HUDEP-2 (cell line): ENCODE results near the gene PRDM2.

ENCODE experiments used
- DNase-seq, 76 experiments: peaks; one replicate each; lab custom pipeline; 2025; ENCODE audit not compliant: unreplicated experiment in 76 of 76; lab: John Stamatoyannopoulos, UW

PRDM2 gene

GRCh38 chr1:13730751-13731482 is 30.9 kb downstream of the PRDM2 start:
- DNase-seq: no peak

- no peak for DNase-seq
Observed at GRCh38 chr1:13731897-13732296, 31.9 kb downstream of the PRDM2 start.

- no peak for DNase-seq
Observed at GRCh38 chr1:13732971-13733667, 33.1 kb downstream of the PRDM2 start.

GRCh38 chr1:13733711-13734110 is 33.7 kb downstream of the PRDM2 start:
- no peak for DNase-seq

- no peak for DNase-seq
Observed at GRCh38 chr1:13735168-13735930, 35.4 kb downstream of the PRDM2 start.

GRCh38 chr1:13737398-13737797 is 37.4 kb downstream of the PRDM2 start:
- DNase-seq: no peak

- DNase-seq: no peak
Observed at GRCh38 chr1:13746342-13746741, 46.4 kb downstream of the PRDM2 start.

- DNase-seq: peak in 75 of 76 experiments; percentile 48 to 94 (median 89)
Observed at GRCh38 chr1:13748610-13749505, 48.9 kb downstream of the PRDM2 start.

GRCh38 chr1:13749543-13750341 is 49.8 kb downstream of the PRDM2 start:
- DNase-seq: peak in 30 of 76 experiments; percentile 23 to 67 (median 46)

- no peak for DNase-seq
Observed at GRCh38 chr1:13751458-13751871, 51.5 kb downstream of the PRDM2 start.

GRCh38 chr1:13751985-13752384 is 52.0 kb downstream of the PRDM2 start:
- no peak for DNase-seq

GRCh38 chr1:13752852-13753251 is 52.9 kb downstream of the PRDM2 start:
- DNase-seq: no peak

- no peak for DNase-seq
Observed at GRCh38 chr1:13753636-13754402, 53.8 kb downstream of the PRDM2 start.

GRCh38 chr1:13754510-13755103 is 54.6 kb downstream of the PRDM2 start:
- DNase-seq: no peak

- DNase-seq: no peak
Observed at GRCh38 chr1:13756557-13757315, 56.7 kb downstream of the PRDM2 start.

GRCh38 chr1:13757693-13758092 is 57.7 kb downstream of the PRDM2 start:
- no peak for DNase-seq

- DNase-seq: no peak
Observed at GRCh38 chr1:13759072-13759471, 59.1 kb downstream of the PRDM2 start.

GRCh38 chr1:13760340-13760739 is 60.4 kb downstream of the PRDM2 start:
- no peak for DNase-seq
